ENCODE results near the gene PAK1.
"Not testable (repeated sequence)": the region's sequence is repeated elsewhere in the genome, so short reads cannot be mapped to it uniquely, and the experiment has no call there.

The PAK1 gene

DNA sequence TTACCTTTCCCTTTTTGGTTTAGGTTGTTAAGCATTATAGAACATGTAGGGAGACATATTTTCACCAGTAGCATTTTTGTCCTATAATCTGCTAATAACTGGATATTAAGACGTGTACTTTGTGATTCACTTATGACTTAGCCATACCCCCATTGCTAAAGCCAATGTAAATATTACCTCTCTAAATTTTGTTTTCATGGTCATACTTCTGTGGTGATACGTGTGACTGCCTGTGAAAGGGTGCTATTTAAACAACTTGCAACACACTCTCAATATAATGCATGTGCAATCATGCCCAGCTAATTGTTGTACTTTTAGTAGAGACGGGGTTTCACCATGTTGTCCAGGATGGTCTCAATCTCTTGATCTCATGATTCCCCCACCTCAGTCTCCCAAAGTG is 36.2 kb upstream of the PAK1 start:
- Histone ChIP-seq H3K27me3 (no peaks in the 10 kb centered on the region), H3K36me3 (no peaks in the 10 kb centered on the region), H3K4me1 (no peaks in the 10 kb centered on the region), H4K20me1 (no peaks in the 10 kb centered on the region), H3K9me3 (no peaks in the 10 kb centered on the region), H3K27ac (no peak overlapping the region), H3K4me3 (no peak overlapping the region), H3K9ac (no peak overlapping the region), H3K4me2 (no peak overlapping the region)
- no peak for TF ChIP-seq Cebpa-rat (IDR thresholded peaks at IDR 0.05)

DNA sequence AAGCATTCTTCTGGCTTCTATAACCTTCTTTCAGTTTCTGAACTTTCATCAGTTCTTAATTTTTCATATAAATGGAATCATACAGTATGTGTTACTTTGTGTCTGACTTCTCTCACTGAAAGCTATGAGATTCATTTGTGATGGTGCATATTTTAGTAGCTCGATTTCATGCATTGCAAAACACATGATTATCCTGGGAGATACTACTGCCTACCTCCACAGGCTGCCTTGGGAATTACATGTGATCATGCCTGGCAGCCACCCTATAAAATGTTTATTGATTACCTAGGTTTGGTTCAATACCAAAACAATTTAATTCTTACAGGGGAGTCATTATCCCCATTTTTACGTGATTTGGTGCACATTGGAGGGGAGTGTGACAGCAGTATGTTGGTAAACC is 34.1 kb upstream of the PAK1 start:
- Histone ChIP-seq H3K9me3 (no peaks in the 10 kb centered on the region), H3K4me2 (no peak overlapping the region), H3K9ac (no peak overlapping the region), H3K36me3 (no peaks in the 10 kb centered on the region), H3K27me3 (no peaks in the 10 kb centered on the region), H4K20me1 (no peaks in the 10 kb centered on the region), H3K4me1 (no peaks in the 10 kb centered on the region), H3K27ac (no peak overlapping the region), H3K4me3 (no peak overlapping the region)
- TF ChIP-seq Cebpa-rat (IDR thresholded peaks at IDR 0.05) = no peak

DNA sequence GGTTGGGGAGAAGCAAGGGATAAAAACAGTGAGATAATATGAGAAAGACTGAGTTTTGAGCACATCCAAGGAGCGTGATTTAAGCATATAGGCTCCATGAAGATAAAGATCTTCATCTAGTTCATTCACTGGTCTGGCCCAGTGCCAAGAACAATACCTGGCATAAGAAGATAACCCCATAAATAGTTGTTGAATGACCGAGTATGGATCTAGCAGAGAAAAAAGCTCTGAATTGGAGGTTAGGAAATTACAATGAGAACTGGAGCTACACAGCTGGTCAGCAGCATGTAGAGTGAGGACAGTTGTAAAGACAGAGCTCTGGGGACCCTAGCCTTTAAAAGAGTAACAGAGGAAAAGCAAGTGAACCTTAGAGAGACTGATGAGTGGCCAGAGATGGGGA is 33.0 kb upstream of the PAK1 start:
- H3K27me3 ChIP-seq = no peaks in the 10 kb centered on the region

DNA sequence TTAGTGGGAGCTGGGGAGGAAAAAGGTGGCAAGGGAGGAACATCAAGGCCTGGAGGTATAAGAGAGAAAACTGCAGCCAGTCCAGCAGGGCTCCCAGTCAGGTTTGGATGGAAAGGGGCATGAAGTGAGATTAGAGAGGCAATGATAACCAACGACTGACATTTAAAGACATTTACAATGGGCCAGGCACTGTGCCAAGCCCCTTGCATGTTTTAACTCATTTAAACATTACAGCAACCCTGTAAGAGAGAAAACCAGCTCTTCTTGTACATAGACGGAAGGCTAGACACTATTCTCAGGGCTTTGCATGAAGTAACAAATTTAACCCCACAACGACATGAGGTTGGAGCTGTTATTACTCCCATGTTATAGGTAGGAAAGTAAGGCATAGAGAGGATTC is 32.1 kb upstream of the PAK1 start:
- Histone ChIP-seq H3K4me1 (peaks cover 17% of the 10 kb centered on the region), H3K36me3 (no peaks in the 10 kb centered on the region), H3K27ac (no peak overlapping the region), H3K9ac (no peak overlapping the region), H3K27me3 (no peaks in the 10 kb centered on the region), H4K20me1 (no peaks in the 10 kb centered on the region), H3K9me3 (no peaks in the 10 kb centered on the region), H3K4me2 (no peak overlapping the region), H3K4me3 (no peak overlapping the region)
- TF ChIP-seq Cebpa-rat (IDR thresholded peaks at IDR 0.05) = no peak

More for the DNA sequence above, 33.0 kb upstream of the PAK1 start:
- H3K27ac ChIP-seq = no peak overlapping the region
- H3K4me1 ChIP-seq = peaks cover 9% of the 10 kb centered on the region
- no peak overlapping the region for H3K4me3 ChIP-seq
- no peak for TF ChIP-seq Cebpa-rat (IDR thresholded peaks at IDR 0.05)
- no peak overlapping the region for H3K9ac ChIP-seq
- H3K36me3 ChIP-seq = no peaks in the 10 kb centered on the region
- no peaks in the 10 kb centered on the region for H4K20me1 ChIP-seq
- no peak overlapping the region for H3K4me2 ChIP-seq
- no peaks in the 10 kb centered on the region for H3K9me3 ChIP-seq

DNA sequence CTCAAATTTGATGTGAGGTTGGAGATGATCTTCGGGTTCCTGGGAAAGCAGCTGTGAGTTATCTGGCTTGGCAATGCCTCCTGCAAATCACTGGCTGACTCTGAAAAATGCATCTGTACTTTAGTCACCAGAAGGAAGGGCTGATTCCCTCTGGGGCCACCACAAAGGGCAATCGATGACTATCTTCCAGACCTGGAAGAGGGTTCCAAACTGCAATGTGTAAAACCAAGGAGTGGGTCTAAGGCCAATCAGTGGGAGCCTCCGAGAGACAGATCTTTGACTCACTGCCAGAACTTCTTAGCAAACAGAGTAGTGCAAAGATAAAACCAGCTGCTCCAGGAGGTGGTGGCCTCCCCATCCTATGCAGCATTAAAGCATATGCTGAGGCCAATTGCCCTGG is 29.1 kb upstream of the PAK1 start:
- H3K27ac ChIP-seq = no peak overlapping the region
- no peak overlapping the region for H3K9ac ChIP-seq
- H3K27me3 ChIP-seq = no peaks in the 10 kb centered on the region
- no peaks in the 10 kb centered on the region for H4K20me1 ChIP-seq
- TF ChIP-seq Cebpa-rat (IDR thresholded peaks at IDR 0.05) = no peak
- no peaks in the 10 kb centered on the region for H3K36me3 ChIP-seq
- no peak overlapping the region for H3K4me3 ChIP-seq
- H3K4me1 ChIP-seq = peaks cover 17% of the 10 kb centered on the region
- no peak overlapping the region for H3K4me2 ChIP-seq
- H3K9me3 ChIP-seq = no peaks in the 10 kb centered on the region

DNA sequence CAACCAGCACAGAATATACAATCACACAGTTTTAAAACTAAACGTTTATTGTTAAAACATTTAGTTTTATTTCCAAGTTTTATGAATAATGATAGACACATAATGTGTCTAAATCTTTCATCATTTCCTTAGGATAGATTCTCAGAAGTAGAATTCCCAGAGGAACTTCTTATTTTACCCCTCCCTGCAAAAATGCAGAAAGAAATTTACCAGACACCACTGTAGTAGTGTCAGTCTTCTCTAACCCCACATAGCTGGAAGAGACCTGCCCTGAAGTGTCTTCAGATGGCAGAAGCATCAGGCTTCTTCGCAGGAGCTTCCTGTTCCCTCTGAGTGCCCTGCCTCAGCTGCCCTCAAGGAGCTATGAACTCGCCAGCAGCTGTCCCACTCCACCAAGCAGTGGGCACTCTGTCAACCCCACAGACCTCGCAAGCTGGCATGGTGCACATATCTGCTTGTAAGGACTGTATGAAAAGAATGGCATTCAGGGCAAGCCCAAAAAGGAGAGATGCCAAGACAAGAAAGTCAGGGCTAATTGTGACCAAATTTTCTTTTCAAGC is 28.5 kb upstream of the PAK1 start:
- H3K4me2 ChIP-seq = no peak overlapping the region
- no peak overlapping the region for H3K4me3 ChIP-seq
- H3K27ac ChIP-seq = no peak overlapping the region
- no peaks in the 10 kb centered on the region for H3K9me3 ChIP-seq
- no peaks in the 10 kb centered on the region for H4K20me1 ChIP-seq
- H3K9ac ChIP-seq = no peak overlapping the region
- peaks cover 17% of the 10 kb centered on the region for H3K4me1 ChIP-seq
- TF ChIP-seq Cebpa-rat (IDR thresholded peaks at IDR 0.05) = no peak
- no peaks in the 10 kb centered on the region for H3K36me3 ChIP-seq
- no peaks in the 10 kb centered on the region for H3K27me3 ChIP-seq

DNA sequence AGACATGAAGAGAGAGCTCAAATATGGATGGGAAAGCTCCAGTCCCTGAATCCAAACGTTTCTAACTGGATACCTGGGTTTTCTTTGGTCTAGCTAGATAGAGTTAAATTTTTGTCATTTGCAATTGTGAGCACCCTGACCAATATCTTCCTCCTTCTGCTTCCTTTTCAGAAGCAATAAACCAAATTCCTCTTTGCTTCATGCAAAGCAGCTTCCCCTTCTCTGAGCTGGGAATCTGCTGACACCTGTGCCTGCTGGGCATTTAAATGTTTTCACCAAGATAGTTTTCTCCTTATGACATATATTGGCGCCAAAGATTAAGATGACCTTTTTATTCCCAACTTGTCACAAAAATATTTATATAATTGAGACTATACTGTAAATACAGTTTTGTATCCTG is 27.9 kb upstream of the PAK1 start:
- no peaks in the 10 kb centered on the region for H3K27me3 ChIP-seq
- peak overlapping the region; percentile 25; the same call in 1 of the 2 replicates for H3K4me2 ChIP-seq
- no peaks in the 10 kb centered on the region for H3K36me3 ChIP-seq
- H3K27ac ChIP-seq = no peak overlapping the region
- TF ChIP-seq Cebpa-rat (IDR thresholded peaks at IDR 0.05) = no peak
- H3K9me3 ChIP-seq = no peaks in the 10 kb centered on the region
- no peak overlapping the region for H3K4me3 ChIP-seq
- H3K4me1 ChIP-seq = peaks cover 17% of the 10 kb centered on the region
- no peaks in the 10 kb centered on the region for H4K20me1 ChIP-seq
- H3K9ac ChIP-seq = no peak overlapping the region

DNA sequence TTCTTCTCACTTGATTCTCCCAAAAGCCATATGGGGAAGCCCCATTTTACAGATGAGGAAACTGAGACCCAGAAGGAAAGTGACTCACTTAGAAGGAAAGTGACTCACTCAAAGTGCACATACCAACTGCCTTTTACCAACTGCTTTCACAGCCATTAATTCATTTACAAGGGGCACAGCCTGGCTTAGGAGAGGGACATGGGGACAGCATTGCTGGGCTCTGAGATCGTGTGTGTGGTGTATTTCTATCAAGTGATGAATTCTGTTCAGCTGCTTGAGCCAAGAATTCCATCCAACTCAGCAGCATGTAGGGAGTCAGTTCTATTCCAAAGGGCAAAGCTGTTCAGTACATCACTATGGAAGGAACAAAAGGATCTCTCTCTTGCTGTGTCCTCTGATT is 23.5 kb upstream of the PAK1 start:
- Histone ChIP-seq H3K4me2 (no peak overlapping the region), H3K27ac (no peak overlapping the region), H3K4me3 (no peak overlapping the region), H3K27me3 (no peaks in the 10 kb centered on the region), H3K36me3 (no peaks in the 10 kb centered on the region), H4K20me1 (no peaks in the 10 kb centered on the region), H3K4me1 (peaks cover 12% of the 10 kb centered on the region), H3K9me3 (no peaks in the 10 kb centered on the region), H3K9ac (no peak overlapping the region)
- no peak for TF ChIP-seq Cebpa-rat (IDR thresholded peaks at IDR 0.05)

DNA sequence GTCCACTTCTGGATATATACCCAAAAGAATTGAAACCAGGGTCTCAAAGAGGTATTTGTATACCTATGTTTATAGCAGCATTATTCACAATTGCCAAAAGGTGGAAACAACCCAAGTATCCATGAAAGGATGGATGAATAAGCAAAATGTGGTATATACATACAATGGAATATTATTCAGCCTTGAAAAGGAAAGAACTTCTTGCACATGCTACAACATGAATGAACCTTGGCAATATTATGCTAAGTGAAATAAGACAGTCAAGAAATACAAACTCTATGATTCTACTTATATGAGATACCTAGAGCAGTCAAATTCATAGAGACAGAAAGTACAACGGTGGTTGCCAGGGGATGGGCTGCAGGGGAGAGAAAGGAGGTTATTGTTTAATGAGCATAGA is 21.6 kb upstream of the PAK1 start:
- TF ChIP-seq Cebpa-rat (IDR thresholded peaks at IDR 0.05) = no peak
- Histone ChIP-seq H3K27ac (no peak overlapping the region), H3K4me2 (no peak overlapping the region), H3K9ac (no peak overlapping the region), H3K27me3 (no peaks in the 10 kb centered on the region), H3K4me1 (no peaks in the 10 kb centered on the region), H3K36me3 (no peaks in the 10 kb centered on the region), H3K9me3 (no peaks in the 10 kb centered on the region), H3K4me3 (no peak overlapping the region), H4K20me1 (no peaks in the 10 kb centered on the region)

DNA sequence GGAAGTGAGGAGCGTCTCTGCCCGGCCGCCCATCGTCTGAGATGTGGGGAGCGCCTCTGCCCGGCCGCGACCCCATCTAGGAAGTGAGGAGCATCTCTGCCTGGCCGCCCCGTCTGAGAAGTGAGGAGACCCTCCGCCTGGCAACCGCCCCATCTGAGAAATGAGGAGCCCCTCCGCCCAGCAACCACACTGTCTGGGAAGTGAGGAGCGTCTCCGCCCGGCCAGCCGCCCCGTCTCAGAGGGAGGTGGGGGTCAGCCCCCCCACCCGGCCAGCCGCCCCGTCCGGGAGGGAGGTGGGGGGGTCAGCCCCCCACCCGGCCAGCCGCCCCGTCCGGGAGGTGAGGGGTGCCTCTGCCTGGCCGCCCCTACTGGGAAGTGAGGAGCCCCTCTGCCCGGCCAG is 16.1 kb upstream of the PAK1 start:
- not testable (repeated sequence) for H4K20me1 ChIP-seq, H3K4me2 ChIP-seq, H3K36me3 ChIP-seq, H3K9me3 ChIP-seq, H3K9ac ChIP-seq, H3K4me3 ChIP-seq, H3K4me1 ChIP-seq, H3K27me3 ChIP-seq, H3K27ac ChIP-seq

DNA sequence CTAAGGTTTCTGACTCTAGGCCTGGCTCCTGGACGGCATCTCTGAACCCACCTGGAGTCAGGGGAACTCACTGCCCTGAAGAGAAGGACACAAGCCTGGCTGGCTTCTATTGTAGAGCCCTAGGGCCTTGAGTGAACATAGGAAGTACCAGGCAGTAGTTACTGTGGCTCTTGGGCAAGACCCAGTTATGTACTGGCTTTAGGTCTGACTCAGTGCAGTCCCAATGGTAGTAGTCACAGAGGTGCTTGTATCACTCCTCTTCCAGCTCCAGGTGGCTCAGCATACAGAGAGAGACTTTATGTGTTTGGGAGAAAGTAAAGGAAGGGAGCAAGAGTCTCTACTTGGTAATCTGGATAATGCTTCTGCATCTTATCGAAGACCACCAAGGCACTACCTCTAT is 13.9 kb upstream of the PAK1 start:
- no peak for TF ChIP-seq Cebpa-rat (IDR thresholded peaks at IDR 0.05)
- Histone ChIP-seq H3K4me3 (no peak overlapping the region), H3K9me3 (no peaks in the 10 kb centered on the region), H3K27me3 (no peaks in the 10 kb centered on the region), H3K27ac (no peak overlapping the region), H3K9ac (no peak overlapping the region), H3K36me3 (no peaks in the 10 kb centered on the region), H3K4me1 (no peaks in the 10 kb centered on the region), H4K20me1 (no peaks in the 10 kb centered on the region), H3K4me2 (no peak overlapping the region)

Data from BLaER1 (cell line).